Measurements from ENCODE around the gene CEP57L1. TPM values are rescaled to one million over a fixed set of nuclear protein-coding genes. Genes with fewer than 3 reads are reported as not detected.

Gene CEP57L1
- total and polyA plus RNA-seq, 4 donors = 3.8 to 22.1 (median 10.2) TPM

DNA sequence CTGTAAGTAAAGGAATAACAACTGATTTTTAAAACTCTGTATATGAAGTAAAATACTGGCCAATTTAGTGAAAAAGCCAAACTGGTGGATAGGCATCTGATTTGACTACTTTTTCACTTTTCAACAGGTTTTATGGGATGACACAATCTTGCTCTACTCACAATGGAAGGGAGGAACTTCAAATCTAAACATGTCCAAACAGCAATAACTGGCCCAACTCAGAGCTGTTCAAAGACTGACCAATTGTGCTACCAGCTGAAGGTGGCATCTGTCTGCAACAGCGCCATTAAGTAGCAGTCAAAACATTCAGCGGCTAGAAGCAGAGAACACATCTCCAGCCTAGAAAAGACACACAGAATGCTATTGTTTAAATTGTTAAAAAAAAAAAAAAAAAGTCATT is 45.3 kb upstream of the CEP57L1 start:
- Histone ChIP-seq H3K4me1 (ENCODE audit: control insufficient read depth in 4 of 4, insufficient read depth in 4 of 4, low read length in 3 of 4) (peaks cover 0 to 4% (median under 1%) of the 10 kb centered on the region in 4 donors), H3K9me3 (ENCODE audit: control insufficient read depth in 4 of 4, low read length in 3 of 4) (no peaks in the 10 kb centered on the region), H3K27ac (ENCODE audit: low read depth in 1 of 2, low read length in 2 of 2) (no peak overlapping the region), H3K27me3 (ENCODE audit: control insufficient read depth in 4 of 4, insufficient read depth in 4 of 4, low read length in 3 of 4) (no peaks in the 10 kb centered on the region), H3K36me3 (ENCODE audit: control insufficient read depth in 4 of 4, insufficient read depth in 3 of 4, low read depth in 1 of 4, low read length in 3 of 4) (no peaks in the 10 kb centered on the region), H3K4me3 (ENCODE audit: low read depth in 1 of 3, low read length in 3 of 3) (no peak overlapping the region), H3K9ac (ENCODE audit: low read depth in 1 of 2, low read length in 2 of 2) (no peak overlapping the region)
- TF ChIP-seq YY1 (IDR thresholded peaks at IDR 0.05) (no peak), HNF4A (conservative IDR thresholded peaks at IDR 0.05) (no peak), FOXA1 (IDR thresholded peaks at IDR 0.05) (no peak), NR2F2 (IDR thresholded peaks at IDR 0.05) (no peak), GABPA (IDR thresholded peaks at IDR 0.05 in 1 of 2, conservative IDR thresholded peaks at IDR 0.05 in 1 of 2) (no peak), HNF4G (IDR thresholded peaks at IDR 0.05) (no peak), SP1 (IDR thresholded peaks at IDR 0.05) (no peak)
- TF ChIP-seq, protein P1, sequence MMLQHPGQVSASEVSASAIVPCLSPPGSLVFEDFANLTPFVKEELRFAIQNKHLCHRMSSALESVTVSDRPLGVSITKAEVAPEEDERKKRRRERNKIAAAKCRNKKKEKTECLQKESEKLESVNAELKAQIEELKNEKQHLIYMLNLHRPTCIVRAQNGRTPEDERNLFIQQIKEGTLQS (IDR thresholded peaks at IDR 0.05) = no peak
- TF ChIP-seq, protein P2, sequence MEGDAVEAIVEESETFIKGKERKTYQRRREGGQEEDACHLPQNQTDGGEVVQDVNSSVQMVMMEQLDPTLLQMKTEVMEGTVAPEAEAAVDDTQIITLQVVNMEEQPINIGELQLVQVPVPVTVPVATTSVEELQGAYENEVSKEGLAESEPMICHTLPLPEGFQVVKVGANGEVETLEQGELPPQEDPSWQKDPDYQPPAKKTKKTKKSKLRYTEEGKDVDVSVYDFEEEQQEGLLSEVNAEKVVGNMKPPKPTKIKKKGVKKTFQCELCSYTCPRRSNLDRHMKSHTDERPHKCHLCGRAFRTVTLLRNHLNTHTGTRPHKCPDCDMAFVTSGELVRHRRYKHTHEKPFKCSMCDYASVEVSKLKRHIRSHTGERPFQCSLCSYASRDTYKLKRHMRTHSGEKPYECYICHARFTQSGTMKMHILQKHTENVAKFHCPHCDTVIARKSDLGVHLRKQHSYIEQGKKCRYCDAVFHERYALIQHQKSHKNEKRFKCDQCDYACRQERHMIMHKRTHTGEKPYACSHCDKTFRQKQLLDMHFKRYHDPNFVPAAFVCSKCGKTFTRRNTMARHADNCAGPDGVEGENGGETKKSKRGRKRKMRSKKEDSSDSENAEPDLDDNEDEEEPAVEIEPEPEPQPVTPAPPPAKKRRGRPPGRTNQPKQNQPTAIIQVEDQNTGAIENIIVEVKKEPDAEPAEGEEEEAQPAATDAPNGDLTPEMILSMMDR (IDR thresholded peaks at IDR 0.05; ENCODE audit: low read depth, low read length, missing input control) = no peak
- TF ChIP-seq, protein P3, sequence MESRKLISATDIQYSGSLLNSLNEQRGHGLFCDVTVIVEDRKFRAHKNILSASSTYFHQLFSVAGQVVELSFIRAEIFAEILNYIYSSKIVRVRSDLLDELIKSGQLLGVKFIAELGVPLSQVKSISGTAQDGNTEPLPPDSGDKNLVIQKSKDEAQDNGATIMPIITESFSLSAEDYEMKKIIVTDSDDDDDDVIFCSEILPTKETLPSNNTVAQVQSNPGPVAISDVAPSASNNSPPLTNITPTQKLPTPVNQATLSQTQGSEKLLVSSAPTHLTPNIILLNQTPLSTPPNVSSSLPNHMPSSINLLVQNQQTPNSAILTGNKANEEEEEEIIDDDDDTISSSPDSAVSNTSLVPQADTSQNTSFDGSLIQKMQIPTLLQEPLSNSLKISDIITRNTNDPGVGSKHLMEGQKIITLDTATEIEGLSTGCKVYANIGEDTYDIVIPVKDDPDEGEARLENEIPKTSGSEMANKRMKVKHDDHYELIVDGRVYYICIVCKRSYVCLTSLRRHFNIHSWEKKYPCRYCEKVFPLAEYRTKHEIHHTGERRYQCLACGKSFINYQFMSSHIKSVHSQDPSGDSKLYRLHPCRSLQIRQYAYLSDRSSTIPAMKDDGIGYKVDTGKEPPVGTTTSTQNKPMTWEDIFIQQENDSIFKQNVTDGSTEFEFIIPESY (IDR thresholded peaks at IDR 0.05) = no peak
- TF ChIP-seq, protein P4, sequence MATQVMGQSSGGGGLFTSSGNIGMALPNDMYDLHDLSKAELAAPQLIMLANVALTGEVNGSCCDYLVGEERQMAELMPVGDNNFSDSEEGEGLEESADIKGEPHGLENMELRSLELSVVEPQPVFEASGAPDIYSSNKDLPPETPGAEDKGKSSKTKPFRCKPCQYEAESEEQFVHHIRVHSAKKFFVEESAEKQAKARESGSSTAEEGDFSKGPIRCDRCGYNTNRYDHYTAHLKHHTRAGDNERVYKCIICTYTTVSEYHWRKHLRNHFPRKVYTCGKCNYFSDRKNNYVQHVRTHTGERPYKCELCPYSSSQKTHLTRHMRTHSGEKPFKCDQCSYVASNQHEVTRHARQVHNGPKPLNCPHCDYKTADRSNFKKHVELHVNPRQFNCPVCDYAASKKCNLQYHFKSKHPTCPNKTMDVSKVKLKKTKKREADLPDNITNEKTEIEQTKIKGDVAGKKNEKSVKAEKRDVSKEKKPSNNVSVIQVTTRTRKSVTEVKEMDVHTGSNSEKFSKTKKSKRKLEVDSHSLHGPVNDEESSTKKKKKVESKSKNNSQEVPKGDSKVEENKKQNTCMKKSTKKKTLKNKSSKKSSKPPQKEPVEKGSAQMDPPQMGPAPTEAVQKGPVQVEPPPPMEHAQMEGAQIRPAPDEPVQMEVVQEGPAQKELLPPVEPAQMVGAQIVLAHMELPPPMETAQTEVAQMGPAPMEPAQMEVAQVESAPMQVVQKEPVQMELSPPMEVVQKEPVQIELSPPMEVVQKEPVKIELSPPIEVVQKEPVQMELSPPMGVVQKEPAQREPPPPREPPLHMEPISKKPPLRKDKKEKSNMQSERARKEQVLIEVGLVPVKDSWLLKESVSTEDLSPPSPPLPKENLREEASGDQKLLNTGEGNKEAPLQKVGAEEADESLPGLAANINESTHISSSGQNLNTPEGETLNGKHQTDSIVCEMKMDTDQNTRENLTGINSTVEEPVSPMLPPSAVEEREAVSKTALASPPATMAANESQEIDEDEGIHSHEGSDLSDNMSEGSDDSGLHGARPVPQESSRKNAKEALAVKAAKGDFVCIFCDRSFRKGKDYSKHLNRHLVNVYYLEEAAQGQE (IDR thresholded peaks at IDR 0.05) = no peak
- DNase-seq (ENCODE audit: low spot score) = no peak
- 95% methylated on average over 2 of the region's 2 CpGs for WGBS

DNA sequence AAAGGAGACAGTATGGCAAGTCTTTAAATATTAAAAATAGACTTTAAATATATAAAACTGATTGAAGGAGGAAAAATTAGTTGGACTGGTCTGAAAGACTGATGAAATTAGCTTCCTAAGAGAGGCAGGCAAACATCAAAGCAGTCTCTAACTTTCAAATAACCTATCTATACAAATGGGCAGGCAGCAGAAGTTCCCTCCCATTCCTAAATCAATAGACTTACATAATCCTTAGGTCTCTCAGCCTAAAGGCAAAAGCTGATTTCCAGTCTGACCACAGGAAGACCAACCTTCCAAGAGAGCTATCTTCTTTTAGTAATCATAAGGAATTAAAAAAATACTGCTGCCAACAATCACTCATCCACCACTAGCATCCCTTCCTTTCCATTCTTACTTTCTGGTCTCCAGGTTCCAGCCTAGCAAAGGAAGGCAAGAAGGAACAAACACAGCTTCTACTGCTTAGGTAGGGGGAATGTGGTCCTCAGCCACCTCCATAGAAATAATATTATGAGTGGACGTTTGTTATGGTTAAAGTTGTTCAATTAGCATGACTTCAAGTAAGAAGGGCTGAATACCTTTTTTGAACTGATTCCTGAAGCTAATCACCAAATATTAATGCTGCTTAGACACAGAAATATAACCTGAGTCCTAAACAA is 44.7 kb upstream of the CEP57L1 start:
- Histone ChIP-seq H3K27me3 (ENCODE audit: control insufficient read depth in 4 of 4, insufficient read depth in 4 of 4, low read length in 3 of 4) (no peaks in the 10 kb centered on the region), H3K4me3 (ENCODE audit: low read depth in 1 of 3, low read length in 3 of 3) (no peak overlapping the region), H3K9me3 (ENCODE audit: control insufficient read depth in 4 of 4, low read length in 3 of 4) (no peaks in the 10 kb centered on the region), H3K9ac (ENCODE audit: low read depth in 1 of 2, low read length in 2 of 2) (no peak overlapping the region), H3K27ac (ENCODE audit: low read depth in 1 of 2, low read length in 2 of 2) (no peak overlapping the region), H3K4me1 (ENCODE audit: control insufficient read depth in 4 of 4, insufficient read depth in 4 of 4, low read length in 3 of 4) (peaks cover 0 to 4% (median under 1%) of the 10 kb centered on the region in 4 donors), H3K36me3 (ENCODE audit: control insufficient read depth in 4 of 4, insufficient read depth in 3 of 4, low read depth in 1 of 4, low read length in 3 of 4) (no peaks in the 10 kb centered on the region)
- TF ChIP-seq EGR1 (IDR thresholded peaks at IDR 0.05; ENCODE audit: low read depth in 2 of 2) (no peak), HNF4A (conservative IDR thresholded peaks at IDR 0.05) (no peak), HNF4G (IDR thresholded peaks at IDR 0.05) (no peak), NR2F2 (IDR thresholded peaks at IDR 0.05) (no peak), RXRA (IDR thresholded peaks at IDR 0.05) (no peak), SP1 (IDR thresholded peaks at IDR 0.05) (no peak), FOXA2 (IDR thresholded peaks at IDR 0.05) (no peak), TAF1 (conservative IDR thresholded peaks at IDR 0.05) (no peak), JUND (IDR thresholded peaks at IDR 0.05) (no peak), FOXA1 (IDR thresholded peaks at IDR 0.05) (no peak), YY1 (IDR thresholded peaks at IDR 0.05) (no peak), GABPA (IDR thresholded peaks at IDR 0.05 in 1 of 2, conservative IDR thresholded peaks at IDR 0.05 in 1 of 2) (no peak), RAD21 (IDR thresholded peaks at IDR 0.05) (no peak)
- TF ChIP-seq, protein P5, sequence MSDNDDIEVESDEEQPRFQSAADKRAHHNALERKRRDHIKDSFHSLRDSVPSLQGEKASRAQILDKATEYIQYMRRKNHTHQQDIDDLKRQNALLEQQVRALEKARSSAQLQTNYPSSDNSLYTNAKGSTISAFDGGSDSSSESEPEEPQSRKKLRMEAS (IDR thresholded peaks at IDR 0.05) = no peak
- TF ChIP-seq, protein P2 (IDR thresholded peaks at IDR 0.05; ENCODE audit: low read depth, low read length, missing input control) = no peak
- TF ChIP-seq, protein P3 (IDR thresholded peaks at IDR 0.05) = no peak
- TF ChIP-seq, protein P1 (IDR thresholded peaks at IDR 0.05) = no peak
- no peak for DNase-seq (ENCODE audit: low spot score)
- 92% methylated on average over 1 of the region's 1 CpG for WGBS

Data from liver (tissue), 9 donors.